Smooth muscle cell (in vitro differentiated cells): Measurements from ENCODE around the gene SMIM10L2A. TPM values are rescaled to one million over a fixed set of nuclear protein-coding genes. Genes with fewer than 3 reads are reported as not detected.

ENCODE experiments used
- DNase-seq: peaks from one replicate; lab custom pipeline; 2025; ENCODE audit not compliant: unreplicated experiment; lab: John Stamatoyannopoulos, UW
- H2AFZ ChIP-seq: fragments of 200-600 bp; sonication (generic); 2 replicates; pipeline ENCODE4 v1.6.0; 2016; ENCODE audit warnings: antibody characterized with exemption, low read depth, mild to moderate bottlenecking
- H3F3A ChIP-seq: fragments of 200-600 bp; sonication (generic); 2 replicates; pipeline ENCODE4 v1.6.0; 2017; ENCODE audit warnings: antibody characterized with exemption, low read depth
- H3K27ac ChIP-seq: fragments of 200-600 bp; sonication (generic); 2 replicates; pipeline ENCODE4 v1.5.1; 2016; ENCODE audit warnings: low read depth, mild to moderate bottlenecking
- H3K27me3 ChIP-seq: fragments of 200-600 bp; sonication (generic); 2 replicates; pipeline ENCODE4 v1.6.1; 2016; ENCODE audit warnings: low read depth, mild to moderate bottlenecking
- H3K36me3 ChIP-seq: fragments of 200-600 bp; sonication (generic); 2 replicates; pipeline ENCODE4 v1.5.1; 2016; ENCODE audit warnings: low read depth
- H3K4me1 ChIP-seq: fragments of 200-600 bp; sonication (generic); 2 replicates; pipeline ENCODE4 v1.5.1; 2016; ENCODE audit warnings: low read depth
- H3K4me2 ChIP-seq: fragments of 200-600 bp; sonication (generic); 2 replicates; pipeline ENCODE4 v1.6.0; 2016; ENCODE audit warnings: mild to moderate bottlenecking
- H3K4me3 ChIP-seq: fragments of 200-600 bp; sonication (generic); 2 replicates; pipeline ENCODE4 v1.5.1; 2016; ENCODE audit warnings: mild to moderate bottlenecking
- H3K79me2 ChIP-seq: fragments of 200-600 bp; sonication (generic); 2 replicates; pipeline ENCODE4 v1.6.0; 2016; ENCODE audit warnings: low read depth, mild to moderate bottlenecking
- H3K9ac ChIP-seq: fragments of 200-600 bp; sonication (generic); 2 replicates; pipeline ENCODE4 v1.6.0; 2016; ENCODE audit warnings: low read depth
- H3K9me3 ChIP-seq: fragments of 200-600 bp; sonication (generic); replicated peaks from 2 replicates; pipeline ENCODE4 v1.5.1; 2016; ENCODE audit warnings: low read depth
- H4K20me1 ChIP-seq: fragments of 200-600 bp; sonication (generic); 2 replicates; pipeline ENCODE4 v1.6.0; 2016; ENCODE audit warnings: low read depth
- WGBS: methylation state at CpG from one replicate; pipeline ENCODE4 v1.1.7; 2016; ENCODE audit warnings: low lambda C conversion rate; 5-methylcytosine and 5-hydroxymethylcytosine counted together
- polyA plus RNA-seq: library from polyadenylated mRNA; unstranded; fragments of >200 nt; fragmentation: Nextera tagmentation; extraction: Ambion mirVana; gene quantifications from 2 replicates; pipeline ENCODE4 v1.2.1, GENCODE V29; 2016
- total RNA-seq: library from RNA; depleted of rRNA; stranded (reverse); fragments of >200 nt; gene quantifications from 2 replicates; pipeline ENCODE4 v1.2.3, GENCODE V29; 2014
- TF ChIP-seq, protein P1 (sequence below): fragments of 200-600 bp; sonication (generic); IDR thresholded peaks from 2 replicates; pipeline ENCODE4 v1.5.1; 2017; ENCODE audit warnings: borderline replicate concordance, mild to moderate bottlenecking, antibody characterized with exemption; ENCODE audit not compliant: insufficient read depth, poor library complexity, severe bottlenecking

The SMIM10L2A gene
- total and polyA plus RNA-seq, 2 experiments from 2014 or later, result 0.45 to 1.6 TPM

GRCh38 chrX:135432453-135432852 lies 10.7 kb downstream of the SMIM10L2A start:
- Histone ChIP-seq H2AFZ (no peak overlapping the region), H3K36me3 (no peaks in the 10 kb centered on the region), H3K79me2 (no peaks in the 10 kb centered on the region), H3K9ac (no peak overlapping the region), H3K4me2 (no peak overlapping the region), H4K20me1 (no peaks in the 10 kb centered on the region), H3F3A (no peaks in the 10 kb centered on the region), H3K27me3 (no peaks in the 10 kb centered on the region), H3K27ac (no peak overlapping the region), H3K9me3 (no peaks in the 10 kb centered on the region), H3K4me1 (no peaks in the 10 kb centered on the region), H3K4me3 (no peak overlapping the region)
- DNase-seq, result no peak
- TF ChIP-seq, protein P1, sequence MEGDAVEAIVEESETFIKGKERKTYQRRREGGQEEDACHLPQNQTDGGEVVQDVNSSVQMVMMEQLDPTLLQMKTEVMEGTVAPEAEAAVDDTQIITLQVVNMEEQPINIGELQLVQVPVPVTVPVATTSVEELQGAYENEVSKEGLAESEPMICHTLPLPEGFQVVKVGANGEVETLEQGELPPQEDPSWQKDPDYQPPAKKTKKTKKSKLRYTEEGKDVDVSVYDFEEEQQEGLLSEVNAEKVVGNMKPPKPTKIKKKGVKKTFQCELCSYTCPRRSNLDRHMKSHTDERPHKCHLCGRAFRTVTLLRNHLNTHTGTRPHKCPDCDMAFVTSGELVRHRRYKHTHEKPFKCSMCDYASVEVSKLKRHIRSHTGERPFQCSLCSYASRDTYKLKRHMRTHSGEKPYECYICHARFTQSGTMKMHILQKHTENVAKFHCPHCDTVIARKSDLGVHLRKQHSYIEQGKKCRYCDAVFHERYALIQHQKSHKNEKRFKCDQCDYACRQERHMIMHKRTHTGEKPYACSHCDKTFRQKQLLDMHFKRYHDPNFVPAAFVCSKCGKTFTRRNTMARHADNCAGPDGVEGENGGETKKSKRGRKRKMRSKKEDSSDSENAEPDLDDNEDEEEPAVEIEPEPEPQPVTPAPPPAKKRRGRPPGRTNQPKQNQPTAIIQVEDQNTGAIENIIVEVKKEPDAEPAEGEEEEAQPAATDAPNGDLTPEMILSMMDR, result no peak
- WGBS, result 78% methylated on average over 13 of the region's 13 CpGs

GRCh38 chrX:135432881-135433521 lies 11.3 kb downstream of the SMIM10L2A start:
- DNase-seq, result no peak

DNA sequence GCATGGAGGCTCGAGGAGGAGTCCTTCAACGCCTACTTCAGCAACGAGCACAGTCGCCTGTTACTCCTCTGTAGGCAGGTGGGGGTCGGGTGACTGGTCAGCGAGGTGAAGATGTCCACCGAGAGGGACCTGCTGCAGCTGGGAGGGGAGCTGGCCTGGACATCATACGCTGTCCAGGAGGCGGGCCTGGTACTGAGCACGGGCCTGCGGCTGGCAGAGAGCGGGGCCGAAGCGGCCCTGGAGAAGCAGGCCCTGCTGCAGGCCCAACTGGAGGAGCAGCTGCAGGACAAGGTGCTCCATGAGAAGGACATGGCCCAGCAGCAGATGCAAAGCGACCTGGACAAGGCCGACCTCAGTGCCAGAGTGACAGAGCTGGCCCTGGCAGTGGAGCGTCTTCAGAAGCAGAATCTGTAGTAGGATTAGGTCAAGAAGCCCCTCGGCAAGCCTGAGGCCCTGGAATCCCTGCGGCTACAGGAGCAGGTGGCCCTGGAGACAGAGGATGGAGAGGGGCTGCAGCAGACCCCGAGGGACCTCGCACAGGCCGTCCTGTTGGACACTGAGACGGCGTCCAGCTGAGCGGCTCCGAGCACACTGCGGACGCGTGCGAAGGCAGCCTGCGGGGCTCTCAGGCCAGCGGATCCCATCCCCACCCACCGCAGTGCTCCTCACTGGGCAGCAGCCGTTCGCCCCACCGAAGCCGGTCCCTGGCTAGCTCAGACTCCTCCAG lies 11.9 kb downstream of the SMIM10L2A start:
- Histone ChIP-seq H4K20me1 (no peaks in the 10 kb centered on the region), H3K27me3 (no peaks in the 10 kb centered on the region), H3K4me2 (no peak overlapping the region), H3K79me2 (no peaks in the 10 kb centered on the region), H2AFZ (no peak overlapping the region), H3F3A (no peaks in the 10 kb centered on the region), H3K36me3 (no peaks in the 10 kb centered on the region), H3K27ac (no peak overlapping the region), H3K4me1 (no peaks in the 10 kb centered on the region), H3K9me3 (no peaks in the 10 kb centered on the region), H3K9ac (no peak overlapping the region), H3K4me3 (no peak overlapping the region)
- WGBS, result 91% methylated on average over 37 of the region's 37 CpGs
- TF ChIP-seq, protein P1, result no peak
- no peak for DNase-seq

More at GRCh38 chrX:135432881-135433521, 11.3 kb downstream of the SMIM10L2A start:
- no peak overlapping the region for H3K9ac ChIP-seq
- TF ChIP-seq, protein P1, result no peak
- no peaks in the 10 kb centered on the region for H3K4me1 ChIP-seq
- H4K20me1 ChIP-seq, result no peaks in the 10 kb centered on the region
- 89% methylated on average over 22 of the region's 22 CpGs for WGBS
- no peaks in the 10 kb centered on the region for H3K27me3 ChIP-seq
- H3K4me2 ChIP-seq, result no peak overlapping the region
- no peaks in the 10 kb centered on the region for H3K36me3 ChIP-seq
- H2AFZ ChIP-seq, result no peak overlapping the region
- H3F3A ChIP-seq, result no peaks in the 10 kb centered on the region
- no peak overlapping the region for H3K27ac ChIP-seq
- H3K79me2 ChIP-seq, result no peaks in the 10 kb centered on the region
- no peaks in the 10 kb centered on the region for H3K9me3 ChIP-seq
- no peak overlapping the region for H3K4me3 ChIP-seq
